ENCODE data around the gene INPP4B. TPM values are rescaled to one million over a fixed set of nuclear protein-coding genes. Genes with fewer than 3 reads are reported as not detected.

INPP4B gene
- total RNA-seq, 1 experiment from 2014 or later, result 0.07 TPM

DNA sequence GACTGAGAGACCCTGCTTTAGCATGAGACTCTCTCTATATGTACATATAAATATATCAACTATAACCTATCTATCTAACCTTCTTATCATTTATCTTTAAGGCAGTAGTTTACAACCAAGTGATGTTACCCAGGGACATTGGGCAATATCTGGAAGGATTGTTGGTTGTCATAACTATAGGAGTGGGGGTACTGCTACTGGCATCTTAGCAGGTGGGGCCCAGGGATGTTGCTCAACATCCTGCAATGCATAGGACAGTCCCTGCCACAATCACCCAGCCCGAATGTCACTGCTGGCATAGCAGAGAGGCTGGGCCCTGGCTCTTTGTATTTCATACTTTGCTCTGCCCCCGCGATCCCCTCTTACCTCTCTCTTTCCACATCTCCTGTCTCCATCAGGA lies 812.0 kb downstream of the INPP4B start:
- Histone ChIP-seq H3K9me3 (ENCODE audit: control insufficient read depth, low read depth, low read length) (no peaks in the 10 kb centered on the region), H2BK5ac (ENCODE audit: insufficient read length, low read length) (no peak overlapping the region), H3K4me1 (ENCODE audit: insufficient read depth, low read length) (no peaks in the 10 kb centered on the region), H2BK15ac (ENCODE audit: low read depth, low read length) (no peak overlapping the region), H3T11ph (ENCODE audit: low read length) (no peak overlapping the region), H3K79me2 (ENCODE audit: insufficient read depth, low read length) (no peaks in the 10 kb centered on the region), H3K18ac (ENCODE audit: insufficient read length, low read depth, low read length) (no peak overlapping the region), H3K79me1 (ENCODE audit: insufficient read depth, low read depth, low read length, poor library complexity, severe bottlenecking) (no peaks in the 10 kb centered on the region), H2AK5ac (ENCODE audit: insufficient read length, low read length) (no peak overlapping the region), H3K9ac (ENCODE audit: extremely low read depth, insufficient read length, low read length) (no peak overlapping the region), H3K23me2 (ENCODE audit: insufficient read length, low read depth, low read length, poor library complexity, severe bottlenecking) (no peaks in the 10 kb centered on the region), H3K4me2 (ENCODE audit: insufficient read depth, insufficient read length, low read length) (no peak overlapping the region), H3K14ac (ENCODE audit: insufficient read depth, low read length) (no peak overlapping the region), H2BK12ac (ENCODE audit: insufficient read length, low read depth, low read length) (no peak overlapping the region), H4K8ac (replicated peaks; ENCODE audit: insufficient read length, low read depth, low read length) (no peak overlapping the region), H2BK20ac (ENCODE audit: low read depth, low read length, poor library complexity, severe bottlenecking) (no peak overlapping the region), H2BK120ac (ENCODE audit: low read depth, low read length, poor library complexity, severe bottlenecking) (no peak overlapping the region), H3K27ac (ENCODE audit: insufficient read length, low read depth, low read length) (no peak overlapping the region), H3K56ac (ENCODE audit: insufficient read length, low read depth, low read length) (no peak overlapping the region), H3K4ac (ENCODE audit: low read depth, low read length) (no peak overlapping the region), H2AFZ (ENCODE audit: low read length) (no peak overlapping the region), H3K27me3 (ENCODE audit: insufficient read depth, low read length) (no peaks in the 10 kb centered on the region), H3K23ac (ENCODE audit: insufficient read length, low read depth, low read length) (no peak overlapping the region), H4K91ac (ENCODE audit: insufficient read length, low read depth, low read length) (no peak overlapping the region), H4K20me1 (ENCODE audit: control insufficient read depth, insufficient read depth, insufficient read length) (no peaks in the 10 kb centered on the region), H4K5ac (ENCODE audit: insufficient read length, low read depth, low read length) (no peak overlapping the region)
- H3K36me3 Mint-ChIP-seq (ENCODE audit: insufficient read depth in 1 of 3, low read depth in 3 of 3), result no peaks in the 10 kb centered on the region
- no peak for DNase-seq
- H3K9me3 Mint-ChIP-seq, result no peaks in the 10 kb centered on the region
- TF ChIP-seq, protein P1, sequence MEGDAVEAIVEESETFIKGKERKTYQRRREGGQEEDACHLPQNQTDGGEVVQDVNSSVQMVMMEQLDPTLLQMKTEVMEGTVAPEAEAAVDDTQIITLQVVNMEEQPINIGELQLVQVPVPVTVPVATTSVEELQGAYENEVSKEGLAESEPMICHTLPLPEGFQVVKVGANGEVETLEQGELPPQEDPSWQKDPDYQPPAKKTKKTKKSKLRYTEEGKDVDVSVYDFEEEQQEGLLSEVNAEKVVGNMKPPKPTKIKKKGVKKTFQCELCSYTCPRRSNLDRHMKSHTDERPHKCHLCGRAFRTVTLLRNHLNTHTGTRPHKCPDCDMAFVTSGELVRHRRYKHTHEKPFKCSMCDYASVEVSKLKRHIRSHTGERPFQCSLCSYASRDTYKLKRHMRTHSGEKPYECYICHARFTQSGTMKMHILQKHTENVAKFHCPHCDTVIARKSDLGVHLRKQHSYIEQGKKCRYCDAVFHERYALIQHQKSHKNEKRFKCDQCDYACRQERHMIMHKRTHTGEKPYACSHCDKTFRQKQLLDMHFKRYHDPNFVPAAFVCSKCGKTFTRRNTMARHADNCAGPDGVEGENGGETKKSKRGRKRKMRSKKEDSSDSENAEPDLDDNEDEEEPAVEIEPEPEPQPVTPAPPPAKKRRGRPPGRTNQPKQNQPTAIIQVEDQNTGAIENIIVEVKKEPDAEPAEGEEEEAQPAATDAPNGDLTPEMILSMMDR (conservative IDR thresholded peaks at IDR 0.05), result no peak
- WGBS (ENCODE audit: extremely low coverage, insufficient read length, low lambda C conversion rate), result no CpG with 5 or more reads among the region's 3 CpGs
- no peak overlapping the region for H3K4me3 Mint-ChIP-seq
- no peak overlapping the region for H3K27ac Mint-ChIP-seq
- H3K4me1 Mint-ChIP-seq, result peaks cover 0 to 4% of the 10 kb centered on the region in 2 experiments; a peak in 1 of 4 replicates
- H3K27me3 Mint-ChIP-seq (ENCODE audit: low read depth), result no peaks in the 10 kb centered on the region

All from H9 (cell line).